NCI-H1930 (cell line): ENCODE results near the gene MAPKAPK5.
"Not testable (repeated sequence)": the region's sequence is repeated elsewhere in the genome, so short reads cannot be mapped to it uniquely, and the experiment has no call there.

ENCODE experiments used
- DNase-seq, 2 experiments: peaks; one replicate each; lab custom pipeline; 2025; lab: John Stamatoyannopoulos, UW

The MAPKAPK5 gene, protein sequence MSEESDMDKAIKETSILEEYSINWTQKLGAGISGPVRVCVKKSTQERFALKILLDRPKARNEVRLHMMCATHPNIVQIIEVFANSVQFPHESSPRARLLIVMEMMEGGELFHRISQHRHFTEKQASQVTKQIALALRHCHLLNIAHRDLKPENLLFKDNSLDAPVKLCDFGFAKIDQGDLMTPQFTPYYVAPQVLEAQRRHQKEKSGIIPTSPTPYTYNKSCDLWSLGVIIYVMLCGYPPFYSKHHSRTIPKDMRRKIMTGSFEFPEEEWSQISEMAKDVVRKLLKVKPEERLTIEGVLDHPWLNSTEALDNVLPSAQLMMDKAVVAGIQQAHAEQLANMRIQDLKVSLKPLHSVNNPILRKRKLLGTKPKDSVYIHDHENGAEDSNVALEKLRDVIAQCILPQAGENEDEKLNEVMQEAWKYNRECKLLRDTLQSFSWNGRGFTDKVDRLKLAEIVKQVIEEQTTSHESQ

GRCh38 chr12:111841750-111842555 is at the start of gene MAPKAPK5:
Gene MAPKAPK5, plus strand, starts transcription at chr12:111842228. Its CDS starts 506 bp downstream, at chr12:111842734.
- DNase-seq: peak; percentile 88 to 95

DNA sequence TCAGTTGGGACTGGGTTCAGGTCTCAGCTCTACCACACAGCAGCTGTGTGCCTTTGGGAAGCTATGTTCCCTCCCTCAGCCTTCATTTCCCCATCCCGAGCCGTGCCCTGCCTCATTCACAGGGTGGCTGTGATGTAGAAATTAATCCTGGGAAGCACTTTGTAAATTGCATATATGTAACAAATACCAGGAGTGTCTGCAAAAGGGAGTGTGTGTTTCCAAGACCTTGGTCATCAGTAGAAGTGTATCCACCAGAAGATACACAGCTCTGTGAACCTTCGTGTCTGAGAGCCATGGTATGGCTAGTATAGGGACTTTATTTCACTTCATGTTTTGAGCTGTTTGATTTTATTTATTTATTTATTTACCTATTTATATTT is 49.2 kb upstream of the MAPKAPK5 start:
- no peak for DNase-seq

GRCh38 chr12:111798182-111798581 is 43.8 kb upstream of the MAPKAPK5 start:
- no peak for DNase-seq

DNA sequence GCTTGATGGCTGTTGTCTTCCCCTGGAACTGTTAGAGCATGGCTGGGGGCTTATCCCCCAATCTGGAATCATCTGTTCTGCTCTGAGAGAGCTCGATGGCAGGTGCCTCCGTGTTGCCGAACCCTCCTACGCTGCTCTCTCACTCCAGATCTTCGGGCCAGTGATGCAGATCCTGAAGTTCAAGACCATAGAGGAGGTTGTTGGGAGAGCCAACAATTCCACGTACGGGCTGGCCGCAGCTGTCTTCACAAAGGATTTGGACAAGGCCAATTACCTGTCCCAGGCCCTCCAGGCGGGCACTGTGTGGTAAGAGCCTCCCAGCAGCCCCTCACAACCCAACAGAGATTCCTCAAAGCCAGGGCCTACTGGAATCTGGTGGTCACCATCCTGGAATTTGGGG is 42.3 kb upstream of the MAPKAPK5 start:
- no peak for DNase-seq

DNA sequence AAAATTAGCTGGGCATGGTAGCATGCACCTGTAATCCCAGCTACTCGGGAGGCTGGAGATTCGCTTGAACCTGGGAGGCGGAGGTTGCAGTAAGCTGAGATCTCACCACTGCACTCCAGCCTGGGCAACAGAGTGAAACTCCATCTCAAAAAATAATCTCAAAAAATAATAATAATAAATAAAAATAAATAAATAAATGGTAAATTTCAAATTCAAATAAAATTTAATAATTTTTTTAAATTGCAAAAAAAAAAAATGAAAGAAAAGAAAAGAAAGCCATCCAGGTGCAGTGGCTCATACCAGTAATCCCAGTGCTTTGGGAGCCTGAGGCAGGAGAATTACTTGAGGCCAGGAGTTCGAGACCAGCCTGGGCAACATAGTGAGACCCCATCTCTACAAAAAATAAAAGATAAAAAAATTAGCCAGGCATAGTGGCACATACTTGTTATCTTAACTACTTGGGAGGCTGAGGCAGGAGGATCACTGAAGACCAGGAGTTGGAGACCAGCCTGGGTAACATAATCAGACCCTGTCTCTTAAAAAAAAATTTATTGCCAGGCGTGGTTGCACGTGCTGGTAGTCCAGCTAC is 38.9 kb upstream of the MAPKAPK5 start:
- no peak for DNase-seq

- DNase-seq: no peak
Measured at GRCh38 chr12:111803851-111804250, 38.2 kb upstream of the MAPKAPK5 start.

DNA sequence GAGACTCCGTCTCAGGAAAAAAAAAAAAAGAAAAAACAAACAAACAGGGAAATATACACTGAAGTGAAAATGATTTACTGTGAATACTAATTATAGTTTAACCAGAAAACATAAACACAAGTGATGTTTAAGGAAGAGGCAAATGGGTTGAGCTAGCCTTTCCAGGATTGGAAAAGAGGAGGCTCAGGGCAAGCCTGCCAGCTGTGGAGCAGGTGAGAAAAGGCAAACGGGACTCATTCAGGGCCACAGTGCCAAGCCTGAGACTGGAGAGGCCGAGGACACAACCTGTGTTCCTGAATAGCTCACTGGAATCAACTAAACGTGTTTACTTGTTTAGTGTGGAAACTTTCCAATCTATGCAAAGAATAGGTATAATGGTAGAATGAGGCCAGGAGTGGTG is 35.7 kb upstream of the MAPKAPK5 start:
- no peak for DNase-seq

- DNase-seq: no peak
Measured at GRCh38 chr12:111807232-111807631, 34.8 kb upstream of the MAPKAPK5 start.

DNA sequence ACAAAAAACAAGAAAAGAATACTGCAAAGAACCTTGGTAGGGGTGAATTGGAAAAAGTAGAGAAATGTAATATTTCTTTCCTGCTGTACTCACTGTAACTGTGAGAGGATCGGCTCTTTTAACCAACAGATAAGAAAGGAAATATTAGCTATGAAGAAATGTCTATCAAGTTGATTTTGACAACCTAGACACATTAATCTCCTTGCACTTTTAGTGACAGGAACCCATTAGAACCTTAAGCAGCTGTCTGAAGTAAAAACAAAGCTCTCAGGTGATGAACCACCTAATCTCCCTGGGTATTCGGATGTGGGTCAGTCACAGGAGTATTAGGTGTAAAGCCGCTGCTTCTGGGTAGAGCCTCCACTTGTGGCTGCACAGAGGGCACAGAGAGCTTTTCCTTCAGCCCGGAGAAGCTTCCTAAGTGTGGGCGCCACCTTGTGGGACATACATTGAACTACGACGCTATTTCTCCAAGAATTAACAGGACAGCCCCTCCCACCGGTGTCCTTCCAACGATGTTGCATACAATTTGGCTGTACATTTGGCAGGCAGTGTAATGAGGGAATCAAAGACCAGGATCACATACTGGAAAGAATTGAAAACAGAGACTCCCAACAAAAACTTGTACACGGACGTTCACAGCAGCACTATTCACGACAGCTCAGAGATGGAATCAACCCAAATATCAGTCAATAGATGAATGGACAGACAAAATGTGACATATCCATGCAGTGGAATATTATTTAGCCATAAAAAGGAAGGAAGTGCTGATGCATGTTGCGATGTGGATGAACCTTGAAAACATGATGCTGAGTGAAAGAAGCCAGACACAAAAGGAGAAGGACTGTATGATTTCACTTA is 28.9 kb upstream of the MAPKAPK5 start:
- peak; percentile 71 to 72 for DNase-seq

DNA sequence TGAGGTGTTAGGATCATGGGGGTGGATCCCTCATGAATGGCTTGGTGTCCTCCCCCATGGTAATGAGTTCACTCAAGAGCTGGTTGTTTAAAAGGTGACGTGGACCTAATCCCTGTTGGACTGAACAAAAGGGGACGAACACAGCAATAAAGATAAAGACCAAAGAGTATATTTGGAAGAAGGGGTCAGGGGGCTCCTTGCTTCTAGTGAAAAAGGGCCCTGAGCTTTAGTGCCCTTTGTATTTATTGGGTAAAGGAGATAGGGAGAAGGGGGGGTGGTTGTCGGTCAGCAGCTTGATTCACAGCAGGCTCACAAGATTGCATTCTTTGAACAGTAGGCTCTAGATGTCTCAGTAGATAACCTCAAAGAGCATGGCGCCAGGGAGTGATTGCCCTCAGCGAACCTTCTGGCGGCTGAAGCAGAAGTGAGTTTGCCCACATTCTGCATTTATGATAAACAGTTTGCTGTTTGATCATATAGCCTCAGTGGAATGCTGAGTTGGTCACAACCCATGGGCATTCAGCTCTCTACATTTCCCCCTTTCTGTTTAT is 25.9 kb upstream of the MAPKAPK5 start:
- DNase-seq: no peak

- not testable (repeated sequence) for DNase-seq
Measured at GRCh38 chr12:111816898-111817297, 25.1 kb upstream of the MAPKAPK5 start.

DNA sequence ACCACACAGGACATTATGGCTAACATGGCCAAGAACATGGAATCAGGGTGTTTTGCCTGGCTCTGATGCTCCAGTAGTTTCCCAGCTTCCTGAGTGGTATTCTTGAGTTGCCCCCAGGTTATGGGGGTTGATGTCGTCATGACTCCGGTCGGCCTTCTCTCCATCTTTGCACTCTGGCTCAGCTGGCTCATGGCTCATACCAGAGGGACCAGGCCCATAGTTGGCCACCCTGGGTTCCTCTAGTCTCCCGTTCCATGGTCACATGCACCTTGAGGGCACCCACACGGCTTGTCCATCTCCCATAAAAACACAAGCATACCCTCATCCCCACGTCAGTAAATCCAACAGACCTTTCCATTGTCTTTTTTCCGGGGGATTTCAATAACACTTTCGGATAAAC is 23.7 kb upstream of the MAPKAPK5 start:
- no peak for DNase-seq

DNA sequence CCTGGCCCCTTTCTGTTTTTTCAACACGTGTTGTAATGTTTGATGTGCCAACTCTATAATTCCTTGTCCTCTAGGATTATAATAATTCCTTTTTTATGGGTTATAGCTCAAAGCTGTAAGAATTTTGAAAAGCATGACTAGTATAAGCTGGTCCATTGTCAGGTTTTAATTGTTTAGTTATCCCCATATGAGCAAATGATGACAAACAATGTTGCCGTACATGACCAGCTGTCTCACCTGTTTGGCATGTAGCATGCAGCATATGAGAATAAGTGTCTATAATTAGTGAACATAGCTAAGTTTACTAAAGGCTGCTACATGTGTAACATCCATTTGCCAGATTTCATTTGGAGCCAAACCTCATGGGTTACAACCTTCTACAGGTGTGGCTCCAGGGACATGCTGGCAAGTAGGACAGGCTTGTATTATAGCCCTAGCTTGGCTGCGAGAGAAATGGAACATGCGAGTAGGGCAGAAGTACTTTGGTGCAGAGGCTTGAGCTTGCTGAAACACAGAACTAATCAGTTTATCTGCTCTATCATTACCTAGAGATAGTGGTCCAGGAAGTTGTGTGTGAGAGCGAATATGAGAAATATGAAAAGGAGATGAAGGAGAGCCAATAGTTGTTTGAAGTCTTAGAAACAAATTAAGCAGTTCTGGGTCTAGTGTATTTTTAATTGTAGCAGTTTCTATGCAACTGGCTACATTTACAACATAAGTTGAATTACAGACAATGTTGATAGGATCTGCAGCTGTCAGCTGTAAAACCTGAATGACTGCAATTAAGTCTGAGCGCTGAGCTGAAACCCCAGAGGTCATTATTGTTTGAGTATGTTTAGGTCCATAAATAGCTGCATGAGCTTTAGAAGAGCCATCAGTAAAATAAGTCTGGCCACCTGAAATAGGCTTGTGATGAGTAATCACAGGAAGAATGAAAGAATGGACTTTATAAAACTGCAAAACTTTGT is 22.6 kb upstream of the MAPKAPK5 start:
- no peak for DNase-seq

DNA sequence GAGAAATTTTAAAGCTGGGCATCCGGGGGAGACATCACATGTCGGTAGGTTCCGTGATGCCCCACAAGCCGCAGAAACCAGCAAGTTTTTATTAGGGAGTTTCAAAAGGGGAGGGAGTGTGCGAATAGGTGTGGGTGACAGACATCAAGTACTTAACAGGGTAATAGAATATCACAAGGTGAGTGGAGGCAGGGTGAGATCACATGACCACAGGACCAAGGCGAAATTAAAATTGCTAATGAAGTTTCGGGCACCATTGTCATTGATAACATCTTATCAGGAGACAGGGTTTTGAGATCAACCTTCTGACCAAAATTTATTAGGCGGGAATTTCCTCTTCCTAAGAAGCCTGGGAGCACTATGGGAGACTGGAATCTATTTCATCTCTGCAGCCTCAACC is 21.2 kb upstream of the MAPKAPK5 start:
- DNase-seq: not testable (repeated sequence)

GRCh38 chr12:111822886-111823285 is 19.1 kb upstream of the MAPKAPK5 start:
- DNase-seq: no peak

DNA sequence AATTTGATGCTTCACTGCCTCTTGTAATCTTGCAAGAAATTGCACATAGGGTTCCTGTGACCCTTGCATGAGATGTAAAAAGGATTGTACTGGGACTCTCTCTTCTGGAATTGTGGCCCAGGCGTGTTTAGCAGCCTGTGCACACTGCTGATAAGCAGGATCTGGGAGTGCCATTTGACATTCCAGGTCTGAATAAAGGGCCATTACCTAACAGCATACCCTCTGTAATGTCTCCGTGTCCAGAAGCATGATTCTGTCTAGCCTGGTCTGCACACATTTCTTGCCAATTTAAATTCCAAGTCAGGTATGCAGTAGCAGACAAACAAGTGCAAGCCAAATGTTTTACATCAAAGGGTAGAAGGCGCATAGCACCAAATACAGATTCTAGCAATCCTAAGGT is 18.1 kb upstream of the MAPKAPK5 start:
- DNase-seq: no peak

GRCh38 chr12:111824312-111824711 is 17.7 kb upstream of the MAPKAPK5 start:
- not testable (repeated sequence) for DNase-seq

- no peak for DNase-seq
Measured at GRCh38 chr12:111825509-111825908, 16.5 kb upstream of the MAPKAPK5 start.

- no peak for DNase-seq
Measured at GRCh38 chr12:111826316-111826715, 15.7 kb upstream of the MAPKAPK5 start.

DNA sequence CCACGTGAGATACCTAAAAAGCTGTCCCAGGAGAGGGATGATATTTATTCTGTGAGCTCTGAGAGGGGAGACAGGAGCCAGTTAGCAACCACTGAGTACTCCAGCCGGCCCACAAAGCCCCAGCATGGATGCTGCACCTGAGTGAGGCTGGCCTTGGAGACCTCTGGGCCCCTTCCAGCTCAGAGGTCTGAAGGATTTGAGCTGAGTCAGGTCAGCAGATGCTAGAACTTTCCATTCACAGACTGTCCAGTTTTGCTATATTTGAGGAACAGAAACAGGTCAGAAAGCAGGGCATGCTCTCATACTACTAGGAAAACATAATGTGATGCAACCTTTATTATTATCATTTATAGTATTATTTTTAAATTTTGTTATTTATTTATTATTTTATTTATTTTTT is 15.0 kb upstream of the MAPKAPK5 start:
- DNase-seq: no peak
